T1000 (cell line): ENCODE data around the gene CSRNP3.
A peak's percentile ranks its signal among the peaks of the same experiment; 100 is the strongest.

Experiments
- DNase-seq: peaks from one replicate; lab custom pipeline; 2025; ENCODE audit warnings: mixed read lengths; lab: John Stamatoyannopoulos, UW

Gene CSRNP3

GRCh38 chr2:165469417-165469816 lies at the start of gene CSRNP3:
TSS of gene CSRNP3 (plus strand) at chr2:165469698. CDS start at chr2:165595066, 125,368 bp downstream.
- peak; percentile 48 for DNase-seq

GRCh38 chr2:165420231-165420630 lies 49.3 kb upstream of the CSRNP3 start:
- no peak for DNase-seq

- no peak for DNase-seq
These were observed 46.4 kb upstream of the CSRNP3 start for GRCh38 chr2:165423081-165423480.

GRCh38 chr2:165425556-165425955 lies 43.9 kb upstream of the CSRNP3 start:
- DNase-seq, result no peak

- DNase-seq, result no peak
These were observed 41.8 kb upstream of the CSRNP3 start for GRCh38 chr2:165427686-165428085.

- DNase-seq, result no peak
These were observed 40.6 kb upstream of the CSRNP3 start for GRCh38 chr2:165428926-165429325.

- no peak for DNase-seq
These were observed 38.5 kb upstream of the CSRNP3 start for GRCh38 chr2:165431014-165431413.

GRCh38 chr2:165432234-165432966 lies 37.1 kb upstream of the CSRNP3 start:
- DNase-seq, result no peak

GRCh38 chr2:165434865-165435496 lies 34.5 kb upstream of the CSRNP3 start:
- DNase-seq, result no peak

- DNase-seq, result no peak
These were observed 33.9 kb upstream of the CSRNP3 start for GRCh38 chr2:165435611-165436010.

GRCh38 chr2:165436559-165436958 lies 32.9 kb upstream of the CSRNP3 start:
- no peak for DNase-seq

GRCh38 chr2:165440367-165440766 lies 29.1 kb upstream of the CSRNP3 start:
- no peak for DNase-seq

GRCh38 chr2:165443511-165443910 lies 26.0 kb upstream of the CSRNP3 start:
- no peak for DNase-seq

GRCh38 chr2:165448406-165448805 lies 21.1 kb upstream of the CSRNP3 start:
- no peak for DNase-seq

GRCh38 chr2:165450156-165450555 lies 19.3 kb upstream of the CSRNP3 start:
- no peak for DNase-seq

- DNase-seq, result no peak
These were observed 17.2 kb upstream of the CSRNP3 start for GRCh38 chr2:165452327-165452726.

GRCh38 chr2:165453561-165454094 lies 15.9 kb upstream of the CSRNP3 start:
- DNase-seq, result no peak

GRCh38 chr2:165454905-165455304 lies 14.6 kb upstream of the CSRNP3 start:
- no peak for DNase-seq

GRCh38 chr2:165456027-165456426 lies 13.5 kb upstream of the CSRNP3 start:
- DNase-seq, result no peak

- DNase-seq, result no peak
These were observed 7.1 kb upstream of the CSRNP3 start for GRCh38 chr2:165462443-165462842.

GRCh38 chr2:165466386-165466785 lies 3.1 kb upstream of the CSRNP3 start:
- no peak for DNase-seq

- DNase-seq, result no peak
These were observed 1.6 kb upstream of the CSRNP3 start for GRCh38 chr2:165467921-165468320.

GRCh38 chr2:165470361-165470760 lies 863 bp downstream of the CSRNP3 start:
- no peak for DNase-seq
